ENCODE data around the gene PTPN6.

- no peak for TF ChIP-seq EP300 (IDR thresholded peaks at IDR 0.05)
- TF ChIP-seq POLR2A (IDR thresholded peaks at IDR 0.05): no peak
These were observed 24.3 kb downstream of the PTPN6 start for GRCh38 chr12:6975297-6976032.
